Measurements from ENCODE around the gene NET1. TPM values are rescaled to one million over a fixed set of nuclear protein-coding genes. Genes with fewer than 3 reads are reported as not detected.

Gene NET1
- total RNA-seq, 2 experiments from 2014 or later: 39.1 to 47.7 TPM

DNA sequence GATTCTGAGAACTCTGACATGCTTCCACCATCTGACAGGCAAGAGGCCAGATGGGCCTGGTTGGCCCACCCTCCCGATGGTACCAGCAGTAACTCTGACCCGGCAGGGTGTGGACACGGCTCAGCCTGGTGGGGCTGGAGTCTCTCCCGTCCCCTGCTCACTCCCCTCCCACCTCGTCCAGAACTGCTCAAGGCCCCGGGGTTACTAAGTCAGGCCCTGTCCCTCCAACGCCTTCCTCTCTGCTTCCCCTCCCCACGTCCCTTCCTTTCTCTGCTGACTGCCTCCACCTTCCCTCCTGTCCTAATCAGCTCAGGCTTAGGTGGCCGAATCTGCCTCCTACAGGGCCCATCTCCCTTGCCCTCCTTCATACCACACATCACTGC is 74.5 kb downstream of the NET1 start:
- POLR2A ChIA-PET: no interaction called here
- Mint-ChIP-seq H3K4me1 (peaks cover 4% of the 10 kb centered on the region), H3K4me3 (no peak overlapping the region), H3K9me3 (no peaks in the 10 kb centered on the region), H3K36me3 (ENCODE audit: low read depth) (no peaks in the 10 kb centered on the region), H3K27ac (no peak overlapping the region), H3K27me3 (peaks cover 6% of the 10 kb centered on the region)
- CTCF ChIA-PET: no interaction called here
- no peak for DNase-seq

DNA sequence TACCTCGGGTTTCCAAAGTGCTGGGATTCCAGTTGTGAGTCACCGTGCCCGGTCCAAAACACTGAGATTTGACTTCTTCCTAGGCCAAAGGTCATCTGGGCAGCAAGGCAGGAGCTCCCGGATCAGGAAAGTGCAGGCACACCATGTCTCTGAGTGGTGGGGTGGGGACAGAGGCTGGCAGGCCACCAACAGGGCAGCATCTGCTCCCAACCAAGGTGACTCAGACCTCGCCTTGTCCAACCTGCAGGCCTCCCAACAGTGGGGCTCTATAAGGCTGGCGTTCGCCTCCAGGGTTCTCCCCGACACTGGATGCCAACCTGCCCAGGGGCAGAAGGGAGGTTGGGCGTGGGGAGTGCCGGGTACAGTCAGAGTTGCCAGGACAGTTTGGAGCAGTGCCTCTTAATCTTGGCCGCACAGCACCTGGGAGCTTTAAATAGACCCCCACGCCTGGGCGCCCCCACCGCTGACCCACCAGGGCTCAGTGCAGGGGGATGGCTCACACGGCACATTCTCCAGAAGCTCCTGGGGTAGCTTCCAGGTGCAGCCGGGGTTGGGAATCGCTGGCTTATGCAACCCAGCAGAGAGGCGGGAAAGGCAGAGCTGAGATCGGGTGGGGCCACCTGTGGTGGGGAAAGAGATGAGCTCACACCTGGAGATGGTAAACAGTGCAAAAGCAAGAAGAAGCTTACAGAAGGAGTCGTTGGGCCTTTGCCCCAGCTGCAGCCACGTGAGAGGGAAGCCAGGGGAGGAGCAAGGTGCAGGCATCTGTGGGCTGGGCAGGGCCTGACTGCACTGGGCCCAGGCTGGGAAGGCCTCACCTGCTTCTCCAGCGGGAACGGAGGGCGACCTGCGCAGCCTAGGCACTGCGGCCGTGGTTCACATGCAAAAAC is 76.2 kb downstream of the NET1 start:
- CTCF ChIA-PET: interaction anchor here (1.3 kb wide), 1 partner anchor 14 kb away, joined by 3 read pairs; no protein-coding TSS in a partner anchor

DNA sequence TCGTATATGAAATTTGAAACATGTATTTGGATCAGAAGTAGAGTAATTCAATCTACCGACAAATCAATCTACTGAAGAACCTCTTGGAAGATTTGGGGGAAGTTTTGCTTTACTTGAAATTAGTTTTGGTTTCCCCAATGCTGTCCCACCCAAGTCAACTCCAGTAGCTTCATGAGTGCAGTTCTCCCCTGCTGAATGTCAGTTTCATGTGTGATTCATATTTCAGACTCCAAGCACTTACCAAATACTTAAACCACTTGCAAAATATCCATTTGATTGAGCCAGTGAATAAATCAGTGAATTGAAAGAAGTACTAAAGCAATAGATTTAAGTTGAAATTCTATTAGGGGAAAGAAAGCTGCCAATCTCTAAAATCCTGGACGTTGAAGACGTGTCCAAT is 77.7 kb downstream of the NET1 start:
- Mint-ChIP-seq H3K4me1 (peaks cover 4% of the 10 kb centered on the region), H3K9me3 (peaks cover 10% of the 10 kb centered on the region), H3K27ac (no peak overlapping the region), H3K27me3 (peaks cover 3% of the 10 kb centered on the region), H3K4me3 (no peak overlapping the region), H3K36me3 (ENCODE audit: low read depth) (no peaks in the 10 kb centered on the region)
- ChIA-PET POLR2A (no interaction called here), CTCF (interaction anchor here (0.6 to 1.6 kb wide), 2 partner anchors 10 to 1207 kb away, joined by 3 to 6 read pairs; partner anchors contain the start of gene CALML5)
- DNase-seq: no peak

More for the DNA sequence above, 76.2 kb downstream of the NET1 start:
- no peaks in the 10 kb centered on the region for H3K36me3 Mint-ChIP-seq (ENCODE audit: low read depth)
- H3K4me1 Mint-ChIP-seq: peaks cover 4% of the 10 kb centered on the region
- peaks cover 10% of the 10 kb centered on the region for H3K9me3 Mint-ChIP-seq
- peaks cover 6% of the 10 kb centered on the region for H3K27me3 Mint-ChIP-seq
- POLR2A ChIA-PET: no interaction called here
- DNase-seq: no peak
- no peak overlapping the region for H3K4me3 Mint-ChIP-seq
- H3K27ac Mint-ChIP-seq: peak overlapping the region; percentile 25

DNA sequence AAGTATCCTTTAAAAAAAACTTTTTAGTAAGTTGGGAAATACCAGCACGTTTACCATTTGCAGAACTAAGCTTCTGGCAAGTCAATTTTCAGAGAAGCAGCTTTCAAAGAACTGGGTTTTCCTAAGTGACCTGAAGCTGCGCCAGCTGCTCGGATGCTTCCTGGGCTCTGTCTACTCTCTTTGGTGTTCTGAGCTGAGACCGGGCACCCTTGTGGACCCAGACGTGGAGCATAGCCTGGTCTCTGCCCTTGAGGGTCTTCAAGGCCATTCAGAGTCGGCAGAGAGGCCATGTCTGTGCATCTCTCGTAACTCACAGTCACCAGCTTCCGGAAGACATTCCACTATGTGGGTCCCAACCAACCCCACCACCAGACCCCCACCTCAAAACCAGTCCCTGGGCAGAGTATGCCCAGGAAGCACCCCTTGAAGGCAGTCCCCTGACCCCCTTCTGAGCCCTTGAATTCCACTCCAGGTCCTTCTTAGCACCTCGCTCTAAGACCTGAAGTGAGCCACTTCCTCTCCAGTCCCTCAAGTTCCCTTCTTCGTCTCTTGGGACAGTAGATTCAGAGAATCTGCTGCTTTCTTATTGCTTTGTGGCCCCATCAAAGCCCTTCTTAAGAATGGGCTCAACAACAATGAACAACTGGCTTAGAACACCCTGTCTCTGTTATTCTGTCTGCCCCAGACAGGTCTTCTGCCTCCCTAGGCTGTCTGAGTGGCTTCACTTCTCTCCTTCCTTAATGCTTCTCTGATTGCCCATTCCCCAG is 78.5 kb downstream of the NET1 start:
- no peak for DNase-seq
- Mint-ChIP-seq H3K27ac (no peak overlapping the region), H3K36me3 (ENCODE audit: low read depth) (no peaks in the 10 kb centered on the region), H3K27me3 (peaks cover 2% of the 10 kb centered on the region), H3K9me3 (peaks cover 10% of the 10 kb centered on the region), H3K4me1 (peaks cover 4% of the 10 kb centered on the region), H3K4me3 (no peak overlapping the region)
- POLR2A ChIA-PET: no interaction called here
- CTCF ChIA-PET: interaction anchor here (0.6 to 1.6 kb wide), 3 partner anchors 9 to 1208 kb away, joined by 3 to 6 read pairs (median 3); partner anchors contain the start of gene CALML5

DNA sequence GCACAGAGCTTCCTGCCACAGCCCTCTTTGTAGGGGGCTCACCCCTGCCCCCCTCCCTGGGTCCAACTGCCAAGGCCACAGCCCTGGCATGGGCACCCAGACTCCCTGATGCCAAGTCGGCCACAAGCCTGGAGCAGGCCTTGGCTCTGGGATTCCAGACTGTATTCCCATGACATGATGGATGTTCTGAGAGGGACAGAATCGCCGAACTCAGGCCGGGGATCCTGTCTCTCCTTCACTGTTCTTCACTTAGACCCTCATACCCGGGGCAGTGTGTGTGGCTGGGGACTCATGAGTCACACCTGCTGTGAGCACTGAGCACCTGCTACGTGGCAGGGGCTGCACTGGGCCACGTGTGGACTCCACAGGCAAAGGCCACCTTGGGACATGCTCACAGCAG is 79.1 kb downstream of the NET1 start:
- Mint-ChIP-seq H3K27me3 (peaks cover 2% of the 10 kb centered on the region), H3K27ac (no peak overlapping the region), H3K36me3 (ENCODE audit: low read depth) (no peaks in the 10 kb centered on the region), H3K4me1 (peaks cover 4% of the 10 kb centered on the region), H3K9me3 (peaks cover 10% of the 10 kb centered on the region), H3K4me3 (no peak overlapping the region)
- ChIA-PET POLR2A (no interaction called here), CTCF (interaction anchor here (1.1 to 1.6 kb wide), 2 partner anchors 8 to 10 kb away, joined by 3 to 6 read pairs; partner anchors contain the start of gene CALML5)
- no peak for DNase-seq

DNA sequence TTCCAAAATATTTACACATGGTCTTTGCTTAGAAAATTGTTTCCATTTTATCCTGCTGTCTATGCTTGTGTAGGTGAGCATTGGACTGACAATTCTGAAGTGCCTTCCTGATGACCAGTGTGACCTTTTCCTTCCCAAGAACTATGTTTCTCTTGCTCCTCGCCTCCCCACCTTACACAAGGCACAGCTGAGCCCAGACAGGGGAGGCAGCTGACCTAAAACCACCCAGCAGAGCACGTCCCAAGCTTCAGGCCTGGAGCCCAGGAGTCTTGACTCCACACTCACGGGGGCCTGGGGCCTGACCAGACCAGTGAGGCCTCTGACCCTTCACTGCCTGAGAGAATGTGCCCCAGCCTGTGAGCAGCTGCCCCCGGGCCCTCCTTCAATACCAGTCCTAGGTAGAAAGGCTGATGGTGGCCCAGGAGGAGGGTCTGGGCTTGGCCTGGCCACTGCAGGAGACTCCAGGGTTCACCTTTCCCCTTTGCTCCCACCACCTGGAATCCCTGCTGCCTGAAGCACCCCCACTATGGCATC is 80.0 kb downstream of the NET1 start:
- CTCF ChIA-PET: no interaction called here
- Mint-ChIP-seq H3K9me3 (peaks cover 10% of the 10 kb centered on the region), H3K27me3 (no peaks in the 10 kb centered on the region), H3K4me1 (peaks cover 4% of the 10 kb centered on the region), H3K36me3 (ENCODE audit: low read depth) (no peaks in the 10 kb centered on the region), H3K4me3 (no peak overlapping the region), H3K27ac (no peak overlapping the region)
- no peak for DNase-seq
- POLR2A ChIA-PET: no interaction called here

DNA sequence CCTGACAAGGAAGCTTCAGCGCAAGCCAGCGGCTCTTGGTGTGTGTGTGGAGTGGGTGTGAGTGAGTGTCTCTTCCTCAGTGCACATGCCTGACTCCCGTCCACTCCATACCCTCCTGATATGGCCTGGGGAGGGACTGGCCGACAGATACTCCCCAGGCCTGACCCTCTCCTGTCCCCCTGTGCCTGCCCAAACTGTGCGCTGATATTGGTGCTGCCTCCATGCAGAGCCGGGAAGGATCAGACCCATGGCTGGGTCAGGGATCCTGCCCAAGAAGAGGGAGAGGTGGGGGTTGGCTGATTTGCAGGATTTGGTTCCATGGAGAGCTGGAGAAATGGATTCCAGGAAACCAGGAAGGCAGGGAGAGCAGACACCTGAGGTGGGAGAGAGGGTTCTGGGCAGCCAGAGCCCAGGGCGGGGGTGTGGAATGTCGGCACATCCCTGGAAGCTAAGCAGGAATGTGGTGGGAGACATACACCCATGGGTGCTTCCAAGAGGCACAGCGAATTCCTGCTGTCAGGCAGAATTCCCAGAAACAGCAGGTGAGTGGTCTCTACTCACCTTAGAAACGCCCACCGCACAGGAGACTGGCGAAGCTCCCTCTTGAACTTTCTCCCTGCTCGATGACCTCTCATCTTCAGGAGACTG is 80.7 kb downstream of the NET1 start:
- Mint-ChIP-seq H3K27me3 (no peaks in the 10 kb centered on the region), H3K4me3 (no peak overlapping the region), H3K4me1 (no peaks in the 10 kb centered on the region), H3K27ac (no peak overlapping the region), H3K9me3 (peaks cover 10% of the 10 kb centered on the region), H3K36me3 (ENCODE audit: low read depth) (no peaks in the 10 kb centered on the region)
- ChIA-PET POLR2A (no interaction called here), CTCF (no interaction called here)
- no peak for DNase-seq

DNA sequence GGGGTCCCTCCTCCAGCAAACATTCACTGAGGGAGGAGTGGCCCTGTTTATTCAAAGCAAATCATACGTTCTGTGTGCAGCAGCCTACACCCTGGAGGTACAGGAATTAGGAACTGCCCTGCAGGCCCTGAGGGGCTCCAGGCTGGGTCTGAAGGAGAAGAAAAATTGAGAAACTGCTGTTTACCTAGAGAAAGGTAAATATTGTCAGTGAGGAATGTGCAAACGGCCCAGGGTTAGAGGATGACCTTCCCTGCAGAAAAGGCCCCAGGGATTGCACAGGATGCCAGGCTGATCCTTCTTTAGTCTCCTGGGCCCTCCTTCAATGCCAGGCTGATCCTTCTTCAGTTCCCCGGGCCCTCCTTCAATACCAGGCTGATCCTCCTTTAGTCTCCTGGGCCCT is 81.3 kb downstream of the NET1 start:
- ChIA-PET POLR2A (no interaction called here), CTCF (no interaction called here)
- H3K27ac Mint-ChIP-seq: no peak overlapping the region

DNA sequence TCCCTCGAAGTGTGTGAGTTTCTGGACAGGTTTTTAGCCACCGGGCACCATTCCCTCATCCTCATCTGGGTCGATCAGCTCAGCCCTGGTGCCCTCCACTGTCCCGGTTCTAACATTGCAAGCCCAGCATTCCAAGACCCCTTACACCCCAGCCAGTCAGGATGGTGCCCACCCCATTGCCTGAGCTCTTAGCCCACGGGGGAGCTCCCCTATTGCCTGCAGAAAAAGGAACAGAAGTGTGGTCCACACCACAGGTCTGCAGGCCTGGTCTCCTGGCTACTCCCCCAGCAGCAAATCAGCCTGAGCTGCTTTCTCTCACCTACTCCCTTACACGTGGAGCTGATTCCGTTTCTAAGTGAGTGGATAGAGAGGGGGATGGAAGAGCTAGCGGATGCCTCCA is 82.3 kb downstream of the NET1 start:
- H3K9me3 Mint-ChIP-seq: peaks cover 10% of the 10 kb centered on the region
- H3K4me1 Mint-ChIP-seq: no peaks in the 10 kb centered on the region
- no peak for DNase-seq
- H3K4me3 Mint-ChIP-seq: no peak overlapping the region
- ChIA-PET CTCF (interaction anchor here (0.6 to 0.9 kb wide), 2 partner anchors 128 to 1693 kb away, joined by 3 to 5 read pairs; no protein-coding TSS in a partner anchor), POLR2A (no interaction called here)
- no peaks in the 10 kb centered on the region for H3K27me3 Mint-ChIP-seq
- H3K36me3 Mint-ChIP-seq (ENCODE audit: low read depth): no peaks in the 10 kb centered on the region
- H3K27ac Mint-ChIP-seq: no peak overlapping the region

More for the DNA sequence above, 81.3 kb downstream of the NET1 start:
- Mint-ChIP-seq H3K9me3 (peaks cover 10% of the 10 kb centered on the region), H3K36me3 (ENCODE audit: low read depth) (no peaks in the 10 kb centered on the region), H3K4me3 (no peak overlapping the region), H3K27me3 (no peaks in the 10 kb centered on the region), H3K4me1 (no peaks in the 10 kb centered on the region)
- DNase-seq: no peak

DNA sequence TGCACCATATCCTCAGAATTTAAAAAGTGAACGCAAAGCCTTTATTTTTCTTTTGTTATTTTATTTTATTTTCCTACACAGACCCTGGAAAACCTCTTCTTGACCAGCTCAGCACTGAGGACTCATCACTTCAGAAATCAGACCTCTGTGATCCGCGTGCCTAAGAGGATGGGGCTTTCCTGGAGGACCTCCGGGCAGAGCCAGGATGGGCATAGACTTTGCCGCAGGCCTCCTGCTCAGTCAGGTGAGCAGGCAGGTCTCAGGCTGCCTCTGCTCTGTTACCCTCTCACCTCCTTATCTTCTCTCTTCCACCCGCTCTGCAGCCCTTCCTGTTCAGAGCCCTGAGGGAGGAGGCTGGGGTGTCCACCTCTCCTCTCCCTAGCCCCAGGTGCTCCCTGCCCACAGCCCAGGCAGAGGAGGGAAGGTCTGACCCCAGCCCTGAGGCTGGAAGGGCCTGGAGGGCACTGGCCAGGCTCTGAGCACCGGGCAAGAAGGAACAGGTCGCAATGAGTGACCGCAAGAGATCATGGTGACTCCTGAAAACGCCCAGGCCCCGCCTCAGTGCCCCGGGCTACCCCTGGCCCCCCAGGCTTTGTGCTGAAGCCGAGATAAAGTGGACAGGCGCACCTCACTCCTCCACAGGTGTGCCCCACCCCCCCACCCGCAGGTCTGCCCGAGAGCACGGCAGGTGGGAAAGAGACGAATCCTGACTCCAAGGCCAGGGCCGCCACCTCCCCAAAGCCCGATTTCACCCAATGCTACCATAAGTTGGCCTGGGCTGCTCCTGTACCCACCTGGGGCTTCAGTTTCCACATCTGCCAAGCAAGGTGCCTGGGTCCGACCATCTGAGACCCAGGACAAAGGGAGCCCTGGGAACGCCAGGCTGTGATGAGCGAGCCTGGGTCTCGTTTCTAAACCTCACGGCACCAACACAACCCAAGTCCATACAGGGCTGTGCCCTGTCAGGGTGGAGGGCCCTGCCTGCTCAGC is 84.2 kb downstream of the NET1 start:
- H3K4me1 Mint-ChIP-seq: no peaks in the 10 kb centered on the region
- peaks cover 8% of the 10 kb centered on the region for H3K27me3 Mint-ChIP-seq
- H3K4me3 Mint-ChIP-seq: no peak overlapping the region
- H3K27ac Mint-ChIP-seq: no peak overlapping the region
- DNase-seq: no peak
- no peaks in the 10 kb centered on the region for H3K36me3 Mint-ChIP-seq (ENCODE audit: low read depth)
- ChIA-PET POLR2A (no interaction called here), CTCF (no interaction called here)
- H3K9me3 Mint-ChIP-seq: peaks cover 10% of the 10 kb centered on the region

DNA sequence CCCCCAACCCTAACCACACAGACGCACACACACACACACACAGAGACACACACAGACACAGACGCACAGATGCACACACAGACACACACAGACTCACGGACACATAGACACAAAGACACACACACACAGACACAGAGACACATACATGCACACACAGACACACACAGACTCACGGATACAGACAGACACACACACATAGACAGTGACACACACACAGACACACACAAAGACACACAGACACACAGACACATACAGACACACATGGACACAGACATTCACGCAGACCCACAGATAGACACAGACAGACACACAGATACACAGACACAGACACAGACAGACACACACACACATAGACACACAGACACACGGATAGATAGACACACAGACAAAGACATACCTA is 84.9 kb downstream of the NET1 start:
- POLR2A ChIA-PET: no interaction called here
- no peak for DNase-seq
- CTCF ChIA-PET: no interaction called here
- Mint-ChIP-seq H3K4me3 (no peak overlapping the region), H3K27me3 (peaks cover 9% of the 10 kb centered on the region), H3K27ac (no peak overlapping the region), H3K36me3 (ENCODE audit: low read depth) (no peaks in the 10 kb centered on the region), H3K9me3 (peaks cover 6% of the 10 kb centered on the region), H3K4me1 (no peaks in the 10 kb centered on the region)

All from activated CD4-positive, alpha-beta T cell treated with anti-CD3 and anti-CD28 coated beads, Interleukin-2, amount 10 ng/mL, durations not matched to agents 7 days and 5 days (primary cell).